ENCODE measurements around the gene ATP5ME. TPM values are rescaled to one million over a fixed set of nuclear protein-coding genes. Genes with fewer than 3 reads are reported as not detected.

The ATP5ME gene
- total and polyA plus RNA-seq, 4 donors = 31.4 to 621 (median 169) TPM

DNA sequence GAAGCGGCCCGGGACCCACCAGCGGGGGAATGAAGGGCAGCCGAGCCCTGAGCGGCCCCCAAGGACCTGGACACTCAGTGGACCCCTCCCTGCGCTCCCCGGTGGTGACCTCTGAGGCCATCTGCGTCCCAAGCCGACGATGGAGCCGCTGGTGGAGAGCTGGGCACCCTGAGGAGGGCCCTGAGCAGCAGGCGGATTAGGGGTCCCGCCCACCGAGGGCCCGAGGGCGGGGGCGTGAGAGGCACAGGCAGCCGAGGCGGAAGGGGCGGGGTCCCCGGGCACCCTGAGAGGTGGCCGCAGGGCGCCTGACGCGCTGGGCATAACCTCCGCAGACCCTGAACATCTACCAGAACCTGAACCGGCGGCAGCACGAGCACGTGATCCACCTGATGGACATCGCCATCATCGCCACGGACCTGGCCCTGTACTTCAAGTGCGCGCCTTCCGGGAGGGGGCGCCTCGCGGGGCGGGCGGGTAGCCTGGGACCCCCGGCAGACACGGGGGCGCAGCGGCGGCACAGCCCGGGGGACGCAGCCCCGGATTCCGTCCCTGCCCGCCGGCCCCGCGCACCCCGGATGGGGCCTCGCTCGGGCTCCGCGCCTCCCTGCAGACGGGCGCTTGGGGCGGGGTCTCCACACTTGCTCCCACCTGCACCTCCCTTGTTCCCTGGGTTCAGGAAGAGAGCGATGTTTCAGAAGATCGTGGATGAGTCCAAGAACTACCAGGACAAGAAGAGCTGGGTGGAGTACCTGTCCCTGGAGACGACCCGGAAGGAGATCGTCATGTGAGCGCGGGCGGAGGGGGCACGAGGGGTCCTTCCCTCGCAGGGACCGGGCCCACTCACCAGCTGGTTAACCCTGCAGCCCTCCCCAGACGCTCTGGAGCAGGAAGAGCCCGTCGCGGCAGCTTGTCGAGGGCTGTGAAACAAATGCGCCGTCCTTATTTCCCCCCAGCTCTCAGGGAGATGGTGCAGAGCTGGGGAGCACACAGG lies 10.3 kb downstream of the ATP5ME start:
- peak; percentile 58 for DNase-seq (ENCODE audit: low spot score)
- H3K4me1 ChIP-seq (ENCODE audit: control insufficient read depth in 4 of 4, insufficient read depth in 4 of 4, low read length in 3 of 4) = no peaks in the 10 kb centered on the region
- H3K9ac ChIP-seq (ENCODE audit: low read depth in 1 of 2, low read length in 2 of 2) = no peak overlapping the region
- no peaks in the 10 kb centered on the region for H3K36me3 ChIP-seq (ENCODE audit: control insufficient read depth in 4 of 4, insufficient read depth in 3 of 4, low read depth in 1 of 4, low read length in 3 of 4)
- H3K27me3 ChIP-seq (ENCODE audit: control insufficient read depth in 4 of 4, insufficient read depth in 4 of 4, low read length in 3 of 4) = no peaks in the 10 kb centered on the region
- TF ChIP-seq YY1 (IDR thresholded peaks at IDR 0.05) (no peak), FOXA2 (IDR thresholded peaks at IDR 0.05) (no peak), GABPA (IDR thresholded peaks at IDR 0.05 in 1 of 2, conservative IDR thresholded peaks at IDR 0.05 in 1 of 2) (no peak), RAD21 (IDR thresholded peaks at IDR 0.05) (no peak)
- TF ChIP-seq, protein P1, sequence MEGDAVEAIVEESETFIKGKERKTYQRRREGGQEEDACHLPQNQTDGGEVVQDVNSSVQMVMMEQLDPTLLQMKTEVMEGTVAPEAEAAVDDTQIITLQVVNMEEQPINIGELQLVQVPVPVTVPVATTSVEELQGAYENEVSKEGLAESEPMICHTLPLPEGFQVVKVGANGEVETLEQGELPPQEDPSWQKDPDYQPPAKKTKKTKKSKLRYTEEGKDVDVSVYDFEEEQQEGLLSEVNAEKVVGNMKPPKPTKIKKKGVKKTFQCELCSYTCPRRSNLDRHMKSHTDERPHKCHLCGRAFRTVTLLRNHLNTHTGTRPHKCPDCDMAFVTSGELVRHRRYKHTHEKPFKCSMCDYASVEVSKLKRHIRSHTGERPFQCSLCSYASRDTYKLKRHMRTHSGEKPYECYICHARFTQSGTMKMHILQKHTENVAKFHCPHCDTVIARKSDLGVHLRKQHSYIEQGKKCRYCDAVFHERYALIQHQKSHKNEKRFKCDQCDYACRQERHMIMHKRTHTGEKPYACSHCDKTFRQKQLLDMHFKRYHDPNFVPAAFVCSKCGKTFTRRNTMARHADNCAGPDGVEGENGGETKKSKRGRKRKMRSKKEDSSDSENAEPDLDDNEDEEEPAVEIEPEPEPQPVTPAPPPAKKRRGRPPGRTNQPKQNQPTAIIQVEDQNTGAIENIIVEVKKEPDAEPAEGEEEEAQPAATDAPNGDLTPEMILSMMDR (IDR thresholded peaks at IDR 0.05; ENCODE audit: low read depth, low read length, missing input control) = no peak
- TF ChIP-seq, protein P2, sequence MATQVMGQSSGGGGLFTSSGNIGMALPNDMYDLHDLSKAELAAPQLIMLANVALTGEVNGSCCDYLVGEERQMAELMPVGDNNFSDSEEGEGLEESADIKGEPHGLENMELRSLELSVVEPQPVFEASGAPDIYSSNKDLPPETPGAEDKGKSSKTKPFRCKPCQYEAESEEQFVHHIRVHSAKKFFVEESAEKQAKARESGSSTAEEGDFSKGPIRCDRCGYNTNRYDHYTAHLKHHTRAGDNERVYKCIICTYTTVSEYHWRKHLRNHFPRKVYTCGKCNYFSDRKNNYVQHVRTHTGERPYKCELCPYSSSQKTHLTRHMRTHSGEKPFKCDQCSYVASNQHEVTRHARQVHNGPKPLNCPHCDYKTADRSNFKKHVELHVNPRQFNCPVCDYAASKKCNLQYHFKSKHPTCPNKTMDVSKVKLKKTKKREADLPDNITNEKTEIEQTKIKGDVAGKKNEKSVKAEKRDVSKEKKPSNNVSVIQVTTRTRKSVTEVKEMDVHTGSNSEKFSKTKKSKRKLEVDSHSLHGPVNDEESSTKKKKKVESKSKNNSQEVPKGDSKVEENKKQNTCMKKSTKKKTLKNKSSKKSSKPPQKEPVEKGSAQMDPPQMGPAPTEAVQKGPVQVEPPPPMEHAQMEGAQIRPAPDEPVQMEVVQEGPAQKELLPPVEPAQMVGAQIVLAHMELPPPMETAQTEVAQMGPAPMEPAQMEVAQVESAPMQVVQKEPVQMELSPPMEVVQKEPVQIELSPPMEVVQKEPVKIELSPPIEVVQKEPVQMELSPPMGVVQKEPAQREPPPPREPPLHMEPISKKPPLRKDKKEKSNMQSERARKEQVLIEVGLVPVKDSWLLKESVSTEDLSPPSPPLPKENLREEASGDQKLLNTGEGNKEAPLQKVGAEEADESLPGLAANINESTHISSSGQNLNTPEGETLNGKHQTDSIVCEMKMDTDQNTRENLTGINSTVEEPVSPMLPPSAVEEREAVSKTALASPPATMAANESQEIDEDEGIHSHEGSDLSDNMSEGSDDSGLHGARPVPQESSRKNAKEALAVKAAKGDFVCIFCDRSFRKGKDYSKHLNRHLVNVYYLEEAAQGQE (IDR thresholded peaks at IDR 0.05) = no peak
- TF ChIP-seq, protein P3, sequence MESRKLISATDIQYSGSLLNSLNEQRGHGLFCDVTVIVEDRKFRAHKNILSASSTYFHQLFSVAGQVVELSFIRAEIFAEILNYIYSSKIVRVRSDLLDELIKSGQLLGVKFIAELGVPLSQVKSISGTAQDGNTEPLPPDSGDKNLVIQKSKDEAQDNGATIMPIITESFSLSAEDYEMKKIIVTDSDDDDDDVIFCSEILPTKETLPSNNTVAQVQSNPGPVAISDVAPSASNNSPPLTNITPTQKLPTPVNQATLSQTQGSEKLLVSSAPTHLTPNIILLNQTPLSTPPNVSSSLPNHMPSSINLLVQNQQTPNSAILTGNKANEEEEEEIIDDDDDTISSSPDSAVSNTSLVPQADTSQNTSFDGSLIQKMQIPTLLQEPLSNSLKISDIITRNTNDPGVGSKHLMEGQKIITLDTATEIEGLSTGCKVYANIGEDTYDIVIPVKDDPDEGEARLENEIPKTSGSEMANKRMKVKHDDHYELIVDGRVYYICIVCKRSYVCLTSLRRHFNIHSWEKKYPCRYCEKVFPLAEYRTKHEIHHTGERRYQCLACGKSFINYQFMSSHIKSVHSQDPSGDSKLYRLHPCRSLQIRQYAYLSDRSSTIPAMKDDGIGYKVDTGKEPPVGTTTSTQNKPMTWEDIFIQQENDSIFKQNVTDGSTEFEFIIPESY (IDR thresholded peaks at IDR 0.05) = no peak
- TF ChIP-seq, protein P4, sequence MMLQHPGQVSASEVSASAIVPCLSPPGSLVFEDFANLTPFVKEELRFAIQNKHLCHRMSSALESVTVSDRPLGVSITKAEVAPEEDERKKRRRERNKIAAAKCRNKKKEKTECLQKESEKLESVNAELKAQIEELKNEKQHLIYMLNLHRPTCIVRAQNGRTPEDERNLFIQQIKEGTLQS (IDR thresholded peaks at IDR 0.05) = no peak
- no peaks in the 10 kb centered on the region for H3K9me3 ChIP-seq (ENCODE audit: control insufficient read depth in 4 of 4, low read length in 3 of 4)
- WGBS = 7% methylated on average over 80 of the region's 80 CpGs
- H3K27ac ChIP-seq (ENCODE audit: low read depth in 1 of 2, low read length in 2 of 2) = no peak overlapping the region
- H3K4me3 ChIP-seq (ENCODE audit: low read depth in 1 of 3, low read length in 3 of 3) = peak overlapping the region in 2 of 3 donors; percentile 47 to 50

DNA sequence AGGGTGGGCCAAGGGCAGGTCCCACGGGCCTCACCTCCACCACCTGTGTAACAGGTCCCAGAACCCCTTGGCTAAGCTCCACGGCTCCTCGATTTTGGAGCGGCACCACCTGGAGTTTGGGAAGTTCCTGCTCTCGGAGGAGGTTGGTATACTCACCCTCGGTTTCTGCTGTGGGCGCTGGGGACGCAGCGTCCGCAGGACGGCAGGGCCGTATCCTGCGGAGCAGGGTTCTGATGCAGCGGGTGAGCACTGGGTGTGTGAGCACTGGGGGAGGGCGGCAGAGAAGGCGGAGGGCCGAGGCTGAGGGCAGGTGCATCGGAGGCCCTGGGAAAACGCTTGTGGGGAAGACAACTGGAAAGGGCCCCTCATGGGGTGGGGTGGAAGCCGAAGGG lies 11.0 kb downstream of the ATP5ME start:
- H3K36me3 ChIP-seq (ENCODE audit: control insufficient read depth in 4 of 4, insufficient read depth in 3 of 4, low read depth in 1 of 4, low read length in 3 of 4) = no peaks in the 10 kb centered on the region
- no peaks in the 10 kb centered on the region for H3K9me3 ChIP-seq (ENCODE audit: control insufficient read depth in 4 of 4, low read length in 3 of 4)
- H3K4me3 ChIP-seq (ENCODE audit: low read depth in 1 of 3, low read length in 3 of 3) = peak overlapping the region in 1 of 3 donors; percentile 50
- no peak for DNase-seq (ENCODE audit: low spot score)
- no peaks in the 10 kb centered on the region for H3K27me3 ChIP-seq (ENCODE audit: control insufficient read depth in 4 of 4, insufficient read depth in 4 of 4, low read length in 3 of 4)
- TF ChIP-seq RAD21 (IDR thresholded peaks at IDR 0.05) = no peak
- no peak for TF ChIP-seq NR2F2 (IDR thresholded peaks at IDR 0.05)
- no peak for TF ChIP-seq TAF1 (conservative IDR thresholded peaks at IDR 0.05)
- TF ChIP-seq GABPA (IDR thresholded peaks at IDR 0.05 in 1 of 2, conservative IDR thresholded peaks at IDR 0.05 in 1 of 2) = no peak
- TF ChIP-seq, protein P3 (IDR thresholded peaks at IDR 0.05) = no peak
- no peak for TF ChIP-seq FOXA2 (IDR thresholded peaks at IDR 0.05)
- TF ChIP-seq, protein P2 (IDR thresholded peaks at IDR 0.05) = no peak
- no peaks in the 10 kb centered on the region for H3K4me1 ChIP-seq (ENCODE audit: control insufficient read depth in 4 of 4, insufficient read depth in 4 of 4, low read length in 3 of 4)
- whole genome bisulfite sequencing = 50% methylated on average over 20 of the region's 20 CpGs
- H3K9ac ChIP-seq (ENCODE audit: low read depth in 1 of 2, low read length in 2 of 2) = no peak overlapping the region
- H3K27ac ChIP-seq (ENCODE audit: low read depth in 1 of 2, low read length in 2 of 2) = no peak overlapping the region

All from liver (tissue), 9 donors.